BJ (cell line): Measurements from ENCODE around the gene RNF150. TPM values are rescaled to one million over a fixed set of nuclear protein-coding genes. Genes with fewer than 3 reads are reported as not detected.

Source experiments
- CTCF ChIA-PET: fragments of 350-600 bp; formaldehyde crosslinking; extraction: SDS; loops from one replicate; lab custom pipeline; 2021; ENCODE audit warnings: antibody characterized with exemption, inconsistent platforms; lab: Yijun Ruan, JAX
- POLR2A ChIA-PET: fragments of 300-600 bp; sonication (Branson Sonifier 250); formaldehyde crosslinking; extraction: SDS; loops from one replicate; lab custom pipeline; 2021; ENCODE audit warnings: antibody characterized with exemption; lab: Charles Lee
- DNase-seq: peaks from one replicate; pipeline ENCODE4 v3.0.0-alpha.2; 2011; ENCODE audit warnings: low read depth
- H3K27me3 ChIP-seq: 2 replicates; pipeline ENCODE4 v1.6.0; 2011; ENCODE audit warnings: low read length; ENCODE audit not compliant: control insufficient read depth, insufficient read depth
- H3K36me3 ChIP-seq: 2 replicates; pipeline ENCODE4 v1.5.1; 2011; ENCODE audit warnings: low read length; ENCODE audit not compliant: control insufficient read depth, insufficient read depth
- H3K4me3 ChIP-seq: 2 replicates; pipeline ENCODE4 v1.5.1; 2011; ENCODE audit warnings: low read depth, mild to moderate bottlenecking, control low read depth, low read length
- CTCF ChIP-seq: IDR thresholded peaks from 2 replicates; pipeline ENCODE4 v1.5.1; 2011; ENCODE audit warnings: low read depth, mild to moderate bottlenecking, control low read depth, inconsistent platforms, low read length, moderate library complexity; ENCODE audit not compliant: insufficient read depth
- polyA plus RNA-seq: library from polyadenylated mRNA; depleted of rRNA; stranded (reverse); fragments of >200 nt; gene quantifications from 2 replicates; pipeline ENCODE4 v1.2.3, GENCODE V29; 2011

The RNF150 gene
- polyA plus RNA-seq, 1 experiment, result 47.7 TPM

- H3K27me3 ChIP-seq, result no peaks in the 10 kb centered on the region
- H3K4me3 ChIP-seq, result no peak overlapping the region
- no peak for DNase-seq
- TF ChIP-seq CTCF, result no peak
- ChIA-PET POLR2A (no interaction called here), CTCF (interaction anchor here (0.6 to 4.9 kb wide), 5 partner anchors 22 to 1423 kb away, joined by 3 to 28 read pairs (median 5); partner anchors contain the start of gene RNF150)
- no peaks in the 10 kb centered on the region for H3K36me3 ChIP-seq
Observed at GRCh38 chr4:141023051-141023450, 110.2 kb downstream of the RNF150 start.

GRCh38 chr4:141022111-141022695 is 111.1 kb downstream of the RNF150 start:
- CTCF ChIA-PET, result interaction anchor here (0.9 to 4.9 kb wide), 7 partner anchors 19 to 162 kb away, joined by 3 to 28 read pairs (median 5); partner anchors contain the start of gene RNF150
- DNase-seq, result peak; percentile 59
- H3K27me3 ChIP-seq, result no peaks in the 10 kb centered on the region
- POLR2A ChIA-PET, result interaction anchor here (0.6 to 1.0 kb wide), 2 partner anchors 84 to 1075 kb away, joined by 3 read pairs; no protein-coding TSS in a partner anchor
- H3K4me3 ChIP-seq, result no peak overlapping the region
- no peak for TF ChIP-seq CTCF
- H3K36me3 ChIP-seq, result no peaks in the 10 kb centered on the region

GRCh38 chr4:141021397-141022110 is 111.7 kb downstream of the RNF150 start:
- DNase-seq, result no peak
- no peak for TF ChIP-seq CTCF
- H3K4me3 ChIP-seq, result no peak overlapping the region
- ChIA-PET POLR2A (interaction anchor here (0.6 to 1.0 kb wide), 4 partner anchors 24 to 1075 kb away, joined by 3 to 4 read pairs (median 3); no protein-coding TSS in a partner anchor), CTCF (interaction anchor here (0.6 to 4.9 kb wide), 9 partner anchors 19 to 161 kb away, joined by 3 to 28 read pairs (median 4); partner anchors contain the start of gene RNF150)
- H3K27me3 ChIP-seq, result no peaks in the 10 kb centered on the region
- no peaks in the 10 kb centered on the region for H3K36me3 ChIP-seq

- TF ChIP-seq CTCF, result no peak
- POLR2A ChIA-PET, result interaction anchor here (0.6 to 0.7 kb wide), 2 partner anchors 24 to 110 kb away, joined by 3 to 4 read pairs; no protein-coding TSS in a partner anchor
- peak; percentile 56 for DNase-seq
Observed at GRCh38 chr4:141020801-141021261, 112.4 kb downstream of the RNF150 start.

GRCh38 chr4:141019768-141020167 is 113.5 kb downstream of the RNF150 start:
- ChIA-PET POLR2A (no interaction called here), CTCF (interaction anchor here (1.5 kb wide), 1 partner anchor 135 kb away, joined by 3 read pairs; no protein-coding TSS in a partner anchor)
- TF ChIP-seq CTCF, result no peak
- H3K36me3 ChIP-seq, result no peaks in the 10 kb centered on the region
- no peak overlapping the region for H3K4me3 ChIP-seq
- no peaks in the 10 kb centered on the region for H3K27me3 ChIP-seq
- no peak for DNase-seq

More at GRCh38 chr4:141020801-141021261, 112.4 kb downstream of the RNF150 start:
- no peak overlapping the region for H3K4me3 ChIP-seq
- CTCF ChIA-PET, result interaction anchor here (0.6 to 4.9 kb wide), 7 partner anchors 18 to 160 kb away, joined by 3 to 28 read pairs (median 4); partner anchors contain the start of gene RNF150
- no peaks in the 10 kb centered on the region for H3K27me3 ChIP-seq
- H3K36me3 ChIP-seq, result no peaks in the 10 kb centered on the region
